WERI-Rb-1 (cell line): Measurements from ENCODE around the gene PSMA6.

Experiments used
- DNase-seq: peaks from one replicate; pipeline ENCODE4 v3.0.0-alpha.2; 2020
- H3K27ac ChIP-seq: fragments of 250-450 bp; sonication (Bioruptor Pico); 2 replicates; pipeline ENCODE4 v1.5.1; 2020; ENCODE audit warnings: mild to moderate bottlenecking, moderate library complexity
- H3K27me3 ChIP-seq: fragments of 250-450 bp; sonication (Bioruptor Pico); 2 replicates; pipeline ENCODE4 v1.5.1; 2021; ENCODE audit warnings: mild to moderate bottlenecking, low read depth, moderate library complexity; ENCODE audit not compliant: insufficient read depth, severe bottlenecking
- H3K36me3 ChIP-seq: fragments of 250-450 bp; sonication (Bioruptor Pico); 2 replicates; pipeline ENCODE4 v1.5.1; 2020; ENCODE audit warnings: mild to moderate bottlenecking, moderate library complexity
- H3K4me3 ChIP-seq: 2 replicates; pipeline ENCODE4 v1.5.1; 2011; ENCODE audit warnings: low read depth, mild to moderate bottlenecking, control low read depth, low read length
- H3K9me3 ChIP-seq: fragments of 250-450 bp; sonication (Bioruptor Pico); 2 replicates; pipeline ENCODE4 v1.5.1; 2021; ENCODE audit warnings: mild to moderate bottlenecking, moderate library complexity; ENCODE audit not compliant: severe bottlenecking
- TF ChIP-seq, protein P1 (sequence below): IDR thresholded peaks from 2 replicates; pipeline ENCODE4 v1.5.1; 2011; ENCODE audit warnings: low read depth, mild to moderate bottlenecking, control low read depth, inconsistent platforms, low read length

PSMA6 gene

DNA sequence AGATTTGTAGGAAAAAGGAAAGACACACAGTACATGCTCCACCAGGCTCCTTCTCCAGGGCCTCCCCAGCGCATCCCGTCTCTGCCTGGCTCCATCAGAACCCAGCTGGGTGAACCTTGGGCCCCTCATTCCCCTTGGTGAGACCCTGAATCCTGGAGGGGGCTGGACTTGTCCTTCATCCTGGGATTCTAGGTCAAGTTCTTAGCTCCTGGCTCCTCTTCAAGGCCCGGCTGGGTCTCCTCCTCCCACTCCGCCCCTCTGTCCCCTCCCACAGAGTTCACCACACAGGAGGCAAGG is 49.2 kb downstream of the PSMA6 start:
- no peaks in the 10 kb centered on the region for H3K9me3 ChIP-seq
- TF ChIP-seq, protein P1, sequence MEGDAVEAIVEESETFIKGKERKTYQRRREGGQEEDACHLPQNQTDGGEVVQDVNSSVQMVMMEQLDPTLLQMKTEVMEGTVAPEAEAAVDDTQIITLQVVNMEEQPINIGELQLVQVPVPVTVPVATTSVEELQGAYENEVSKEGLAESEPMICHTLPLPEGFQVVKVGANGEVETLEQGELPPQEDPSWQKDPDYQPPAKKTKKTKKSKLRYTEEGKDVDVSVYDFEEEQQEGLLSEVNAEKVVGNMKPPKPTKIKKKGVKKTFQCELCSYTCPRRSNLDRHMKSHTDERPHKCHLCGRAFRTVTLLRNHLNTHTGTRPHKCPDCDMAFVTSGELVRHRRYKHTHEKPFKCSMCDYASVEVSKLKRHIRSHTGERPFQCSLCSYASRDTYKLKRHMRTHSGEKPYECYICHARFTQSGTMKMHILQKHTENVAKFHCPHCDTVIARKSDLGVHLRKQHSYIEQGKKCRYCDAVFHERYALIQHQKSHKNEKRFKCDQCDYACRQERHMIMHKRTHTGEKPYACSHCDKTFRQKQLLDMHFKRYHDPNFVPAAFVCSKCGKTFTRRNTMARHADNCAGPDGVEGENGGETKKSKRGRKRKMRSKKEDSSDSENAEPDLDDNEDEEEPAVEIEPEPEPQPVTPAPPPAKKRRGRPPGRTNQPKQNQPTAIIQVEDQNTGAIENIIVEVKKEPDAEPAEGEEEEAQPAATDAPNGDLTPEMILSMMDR, result no peak
- no peak overlapping the region for H3K4me3 ChIP-seq
- H3K27me3 ChIP-seq, result no peaks in the 10 kb centered on the region
- H3K36me3 ChIP-seq, result no peaks in the 10 kb centered on the region
- peak overlapping the region; percentile 55 for H3K27ac ChIP-seq
- DNase-seq, result peak; percentile 89

DNA sequence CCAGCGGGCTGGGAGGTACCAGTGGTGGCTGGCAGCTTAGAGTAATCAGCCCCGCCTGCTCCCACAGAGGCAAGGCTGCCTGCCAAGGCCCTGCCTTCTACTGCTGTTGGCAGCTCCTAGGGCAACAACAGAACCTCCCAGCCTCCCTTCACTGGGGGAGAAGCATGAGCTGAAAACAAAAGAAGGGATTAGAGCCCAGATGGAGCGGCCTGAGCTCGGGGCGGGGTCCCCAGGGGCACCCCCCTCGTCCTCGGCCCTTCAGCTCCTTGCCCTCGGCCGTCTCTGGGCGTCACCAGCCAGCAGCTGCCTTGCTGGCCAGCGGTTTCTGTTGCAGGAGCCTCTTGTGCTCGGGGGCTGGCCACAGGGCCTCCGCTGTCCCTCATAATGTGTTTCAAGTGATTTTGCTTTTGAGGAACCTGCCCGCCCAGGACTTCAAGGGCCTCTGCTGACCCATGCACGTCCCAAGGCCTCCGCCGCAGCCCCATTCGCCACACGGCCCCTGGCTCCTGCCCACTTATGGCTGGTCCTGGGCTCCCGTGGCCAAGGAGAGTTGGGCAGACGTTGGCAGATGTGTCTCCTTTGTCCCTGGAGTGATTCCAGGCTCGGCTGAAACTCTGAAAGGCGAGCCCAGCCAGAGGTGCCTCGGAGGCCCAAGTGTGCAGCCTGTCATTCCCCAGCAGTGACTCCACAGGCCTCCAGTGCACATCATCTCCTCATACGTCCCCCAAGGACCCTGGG is 49.7 kb downstream of the PSMA6 start:
- Histone ChIP-seq H3K36me3 (no peaks in the 10 kb centered on the region), H3K27ac (peak overlapping the region; percentile 55), H3K4me3 (no peak overlapping the region), H3K9me3 (no peaks in the 10 kb centered on the region), H3K27me3 (no peaks in the 10 kb centered on the region)
- DNase-seq, result no peak
- TF ChIP-seq, protein P1, result no peak

DNA sequence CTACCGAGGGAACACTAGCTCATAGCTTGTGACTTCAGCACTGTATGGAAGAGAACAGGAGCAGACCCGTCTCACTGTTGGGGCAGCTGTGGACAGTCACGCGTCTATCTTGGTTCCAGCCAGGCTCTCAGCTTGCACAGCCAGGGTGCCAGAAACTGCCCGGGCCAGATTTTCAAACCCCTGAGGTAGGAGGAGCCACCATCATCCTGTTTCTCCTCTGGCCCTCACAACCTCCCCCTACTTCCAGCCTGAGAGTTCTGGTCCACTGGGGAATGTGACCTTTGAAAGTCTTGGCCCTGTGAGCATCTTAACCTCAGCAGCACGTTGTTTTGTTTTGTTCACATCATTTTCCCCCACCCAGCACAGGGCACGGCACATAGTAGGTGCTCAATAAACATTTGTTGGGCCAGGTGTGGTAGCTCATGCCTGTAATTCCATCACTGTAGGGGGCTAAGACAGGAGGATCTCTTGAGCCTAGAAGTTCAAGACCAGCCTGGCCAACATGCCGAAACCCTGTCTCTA is 50.4 kb downstream of the PSMA6 start:
- Histone ChIP-seq H3K36me3 (no peaks in the 10 kb centered on the region), H3K4me3 (no peak overlapping the region), H3K27ac (no peak overlapping the region), H3K27me3 (no peaks in the 10 kb centered on the region), H3K9me3 (no peaks in the 10 kb centered on the region)
- no peak for DNase-seq
- TF ChIP-seq, protein P1, result no peak

DNA sequence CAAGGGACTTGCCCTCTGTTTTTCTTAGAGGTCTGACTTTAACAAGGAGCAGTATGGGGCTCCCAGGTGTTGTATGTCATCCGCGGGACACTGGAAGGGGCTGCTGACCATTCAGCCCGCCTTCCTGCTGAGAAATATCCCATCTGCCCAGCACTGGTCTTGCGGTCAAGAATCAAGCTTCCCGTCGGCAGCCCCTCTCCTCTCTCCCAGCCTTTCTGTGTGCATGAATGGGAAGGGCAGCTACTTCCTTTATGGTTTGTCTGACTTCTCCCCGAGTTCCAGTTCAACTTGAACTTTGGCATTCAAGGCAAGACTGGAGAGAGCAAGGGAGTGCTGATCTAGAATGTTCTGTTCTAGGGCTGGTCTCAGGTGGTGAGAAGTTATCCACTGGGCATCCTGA is 51.5 kb downstream of the PSMA6 start:
- TF ChIP-seq, protein P1, result no peak
- H3K9me3 ChIP-seq, result no peaks in the 10 kb centered on the region
- no peak overlapping the region for H3K27ac ChIP-seq
- no peak overlapping the region for H3K4me3 ChIP-seq
- no peaks in the 10 kb centered on the region for H3K27me3 ChIP-seq
- H3K36me3 ChIP-seq, result no peaks in the 10 kb centered on the region
- no peak for DNase-seq

DNA sequence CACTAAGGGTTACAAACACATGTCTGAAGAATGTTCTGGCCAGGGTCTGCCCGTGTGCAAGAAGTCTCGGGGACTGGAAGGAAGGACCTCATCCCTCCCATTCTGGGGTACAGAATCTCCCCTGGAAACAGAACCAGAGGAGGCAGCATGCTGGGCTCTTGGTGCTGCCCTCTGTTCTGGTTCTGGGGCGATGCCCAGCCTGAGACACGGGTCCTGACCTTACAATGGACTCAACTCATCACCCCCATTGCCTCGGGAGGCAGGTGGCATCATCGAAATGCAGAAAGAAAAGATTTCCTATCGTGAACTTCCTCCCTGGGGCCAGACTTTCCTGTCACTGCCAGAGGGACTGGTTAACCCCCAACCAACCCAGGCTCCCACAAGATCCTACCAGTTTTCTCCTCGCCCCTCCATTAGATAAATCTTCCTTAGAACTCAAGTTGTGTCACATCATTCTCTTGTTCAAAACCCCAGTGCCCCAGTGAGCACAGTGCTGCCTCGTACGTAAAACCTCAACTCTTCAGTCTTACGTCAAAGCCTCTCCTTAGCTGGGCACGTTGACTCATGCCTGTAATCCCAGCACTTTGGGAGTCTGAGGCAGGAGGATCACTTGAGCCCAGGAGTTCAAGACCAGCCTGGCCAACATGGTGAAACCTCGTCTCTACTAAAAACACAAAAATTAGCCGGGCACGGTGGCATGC is 52.1 kb downstream of the PSMA6 start:
- no peak overlapping the region for H3K27ac ChIP-seq
- H3K27me3 ChIP-seq, result no peaks in the 10 kb centered on the region
- H3K9me3 ChIP-seq, result no peaks in the 10 kb centered on the region
- H3K4me3 ChIP-seq, result no peak overlapping the region
- TF ChIP-seq, protein P1, result no peak
- no peaks in the 10 kb centered on the region for H3K36me3 ChIP-seq
- no peak for DNase-seq
